HG02981 (cell line): ENCODE measurements around the gene DUSP22.

Source experiments
- ATAC-seq: cut with Tn5 transposase; IDR thresholded peaks from one replicate; pipeline ENCODE4 v1.9.1; 2021; ENCODE audit warnings: mild to moderate bottlenecking, moderate library complexity; ENCODE audit not compliant: unreplicated experiment

DUSP22 gene

GRCh38 chr6:308768-309167 is 16.5 kb downstream of the DUSP22 start:
- no peak for ATAC-seq

DNA sequence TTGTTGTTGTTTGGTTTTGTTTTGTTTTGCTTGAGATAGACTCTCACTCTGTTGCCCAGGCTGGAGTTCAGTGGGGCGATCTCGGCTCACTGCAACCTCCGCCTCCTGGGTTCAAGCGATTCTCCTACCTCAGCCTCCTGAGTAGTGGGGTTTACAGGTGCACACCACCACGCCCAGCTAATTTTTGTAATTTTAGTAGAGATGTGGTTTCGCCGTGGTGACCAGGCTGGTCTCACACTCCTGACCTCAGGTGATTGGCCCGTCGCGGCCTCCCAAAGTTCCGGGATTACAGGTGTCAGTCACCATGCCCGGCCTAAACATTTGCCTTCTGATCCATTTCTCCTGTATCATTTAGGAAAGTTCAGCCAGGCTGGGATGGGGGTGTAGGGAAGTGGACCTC is 17.7 kb downstream of the DUSP22 start:
- no peak for ATAC-seq

DNA sequence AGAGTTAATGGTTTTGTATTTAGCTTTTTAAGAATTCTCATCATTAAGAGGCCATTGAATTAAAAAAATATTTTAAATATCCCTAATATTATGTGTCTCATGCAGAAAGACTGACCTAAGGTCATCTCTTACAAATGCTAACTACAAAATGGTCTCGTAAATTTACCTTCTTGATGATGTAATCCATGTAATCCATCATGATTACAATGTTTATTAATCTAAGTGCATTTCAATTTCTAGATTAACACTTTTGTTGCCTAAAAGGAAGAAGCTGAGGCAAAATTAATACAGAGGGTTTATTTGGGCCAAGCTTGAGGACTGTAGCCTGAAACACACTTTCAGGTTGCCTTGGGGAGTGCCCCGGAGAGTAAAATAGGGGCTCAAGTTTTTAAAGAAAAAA is 18.4 kb downstream of the DUSP22 start:
- no peak for ATAC-seq

- ATAC-seq, result no peak
Observed at GRCh38 chr6:311679-312220, 19.5 kb downstream of the DUSP22 start.

DNA sequence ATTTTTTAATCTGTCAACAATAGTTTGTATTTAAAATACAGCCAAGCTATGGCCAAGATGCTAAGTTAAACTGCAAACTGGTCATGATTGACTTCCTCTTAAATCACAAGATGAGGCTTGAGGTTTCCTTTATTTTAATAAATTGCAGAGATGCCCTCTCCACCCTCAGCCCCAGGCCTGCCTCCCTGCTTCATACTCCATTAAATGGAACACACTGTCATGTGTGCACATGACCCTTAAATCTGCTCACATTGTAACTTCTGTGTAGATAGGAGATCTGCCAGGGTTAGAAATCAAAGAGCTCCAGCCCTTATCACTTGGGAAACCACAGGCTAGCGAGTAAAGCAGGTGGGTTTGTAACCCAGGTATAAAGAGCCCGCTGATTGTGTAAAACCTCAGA is 20.8 kb downstream of the DUSP22 start:
- ATAC-seq, result no peak

GRCh38 chr6:313917-314316 is 21.6 kb downstream of the DUSP22 start:
- ATAC-seq, result no peak

GRCh38 chr6:314377-314776 is 22.1 kb downstream of the DUSP22 start:
- ATAC-seq, result no peak

DNA sequence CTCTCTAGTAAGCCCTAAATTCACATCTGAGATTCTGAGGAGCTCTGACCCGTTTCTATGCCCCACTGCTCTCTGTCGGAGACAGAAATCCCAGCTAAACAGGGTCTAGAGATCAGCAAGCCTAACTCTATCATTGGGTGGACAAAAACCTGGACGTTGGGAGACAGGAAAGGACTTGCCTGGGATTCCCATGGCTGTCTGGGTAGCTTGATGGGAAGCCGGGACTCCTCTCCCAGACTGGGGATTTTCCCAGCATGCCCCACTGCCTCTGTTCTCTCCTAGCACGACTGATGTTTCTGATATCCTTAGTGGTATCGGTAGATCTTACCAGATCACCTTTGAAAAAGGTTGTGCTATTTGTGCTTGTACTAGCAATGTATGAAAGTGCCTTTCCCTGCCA is 22.9 kb downstream of the DUSP22 start:
- no peak for ATAC-seq

DNA sequence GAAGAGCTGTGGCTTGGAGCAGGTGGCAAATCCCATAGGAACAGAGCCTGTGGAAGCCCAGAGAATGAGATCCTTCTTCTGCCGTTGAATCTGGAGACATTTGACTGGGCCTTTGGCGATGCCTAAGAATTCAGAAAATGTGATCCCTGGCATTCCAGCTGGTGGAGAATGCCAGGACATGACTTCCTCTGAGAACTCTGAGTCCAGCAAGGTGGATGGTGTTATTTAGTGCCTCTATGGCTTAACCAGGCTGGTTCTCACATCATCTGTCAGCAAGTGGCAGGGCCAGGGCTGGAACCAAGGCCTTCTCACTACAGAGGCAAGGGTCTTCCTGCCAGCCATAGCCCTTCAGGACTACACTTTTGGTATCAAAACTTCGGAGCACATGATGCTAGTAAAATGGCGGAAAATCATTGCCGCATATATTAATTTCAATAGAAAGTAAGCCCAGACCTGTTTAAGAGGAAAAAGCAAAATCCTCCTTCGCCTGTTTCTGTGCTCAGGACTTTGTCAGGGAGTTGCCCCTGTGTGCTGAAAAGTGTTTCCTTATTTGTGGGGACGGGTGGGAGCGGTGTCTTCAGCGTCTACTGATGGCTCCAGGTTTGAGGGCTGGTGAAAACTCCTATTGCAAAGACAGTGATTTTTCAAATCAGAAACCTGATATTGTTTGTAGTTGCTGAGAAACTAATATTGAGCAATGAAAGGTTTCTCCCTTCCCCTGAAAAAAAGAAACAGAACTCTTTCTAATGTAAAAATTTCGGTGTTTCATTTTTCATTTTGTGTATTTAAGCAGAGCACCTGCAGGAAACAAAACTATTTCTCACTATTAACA is 23.9 kb downstream of the DUSP22 start:
- no peak for ATAC-seq

- no peak for ATAC-seq
Observed at GRCh38 chr6:316753-317038, 24.4 kb downstream of the DUSP22 start.

- no peak for ATAC-seq
Observed at GRCh38 chr6:317060-317447, 24.8 kb downstream of the DUSP22 start.

GRCh38 chr6:317448-318144 is 25.3 kb downstream of the DUSP22 start:
- ATAC-seq, result no peak

DNA sequence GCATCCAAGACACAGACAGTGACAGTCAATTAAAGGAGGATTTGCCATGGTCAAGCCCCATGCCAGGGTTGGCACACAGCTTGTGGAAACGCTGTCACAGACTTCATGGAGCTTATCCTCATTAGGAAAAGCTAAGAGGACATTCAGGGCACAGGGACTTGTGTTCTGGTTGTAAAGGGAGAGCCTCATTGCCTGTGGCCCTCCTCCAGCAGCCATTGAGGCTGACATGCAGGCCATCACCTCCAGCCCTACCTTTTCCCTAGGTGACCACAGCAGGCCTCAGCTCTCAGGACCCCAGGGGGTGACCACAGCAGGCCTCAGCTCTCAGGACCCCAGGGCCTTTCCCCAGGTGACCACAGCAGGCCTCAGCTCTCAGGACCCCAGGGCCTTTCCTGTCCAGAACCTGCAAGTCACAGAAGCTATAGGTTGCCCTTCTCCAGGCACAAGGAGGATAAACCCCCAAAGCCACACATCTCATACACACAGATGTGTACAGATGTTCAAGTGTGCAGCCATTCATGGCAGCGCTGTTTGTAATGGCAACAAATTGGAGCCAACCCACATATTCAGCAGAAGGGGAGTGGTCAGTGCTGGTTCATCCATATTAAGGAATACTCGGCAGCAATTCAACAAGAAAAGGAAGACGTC is 26.1 kb downstream of the DUSP22 start:
- no peak for ATAC-seq

GRCh38 chr6:319177-320131 is 27.2 kb downstream of the DUSP22 start:
- peak; percentile 41 for ATAC-seq

DNA sequence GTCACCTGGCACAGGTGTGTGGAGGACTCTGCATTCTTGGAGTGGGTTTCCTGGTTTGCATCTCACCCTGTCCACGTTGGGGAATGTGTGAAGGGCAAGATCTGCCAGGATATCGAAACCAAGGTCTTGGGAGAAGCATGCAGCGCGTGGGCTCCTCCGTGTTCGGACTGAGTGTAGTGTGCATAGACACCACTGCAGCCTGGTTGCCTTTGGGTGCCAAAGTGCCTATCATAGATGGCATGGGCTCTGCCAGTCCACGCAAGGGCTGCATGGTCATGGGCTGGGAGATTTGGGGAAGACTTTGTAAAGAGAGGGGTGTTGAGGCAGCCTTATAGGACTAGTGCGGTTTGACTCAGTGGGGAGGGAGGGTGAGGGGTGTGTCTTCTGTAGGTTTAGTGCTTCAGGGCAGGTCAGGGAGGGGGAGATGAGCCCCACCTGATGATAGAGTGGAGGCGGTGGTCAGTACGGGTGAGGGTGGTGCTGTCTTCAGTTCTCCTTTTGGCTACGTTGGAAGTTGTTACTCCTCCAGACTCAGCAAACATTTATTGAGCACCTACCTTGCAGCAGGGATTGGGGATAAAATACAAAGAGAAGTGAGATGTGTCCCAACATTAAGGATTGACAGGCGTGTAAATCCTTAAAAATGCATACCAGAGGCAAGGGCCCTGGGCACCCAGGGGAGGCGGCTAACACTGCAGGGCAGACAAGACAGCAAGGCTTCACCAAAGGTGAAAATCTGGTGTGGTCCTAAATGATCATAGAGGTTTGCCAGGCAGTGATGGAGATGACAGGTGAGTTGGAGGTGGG is 28.3 kb downstream of the DUSP22 start:
- no peak for ATAC-seq

- no peak for ATAC-seq
Observed at GRCh38 chr6:321158-321438, 28.8 kb downstream of the DUSP22 start.

DNA sequence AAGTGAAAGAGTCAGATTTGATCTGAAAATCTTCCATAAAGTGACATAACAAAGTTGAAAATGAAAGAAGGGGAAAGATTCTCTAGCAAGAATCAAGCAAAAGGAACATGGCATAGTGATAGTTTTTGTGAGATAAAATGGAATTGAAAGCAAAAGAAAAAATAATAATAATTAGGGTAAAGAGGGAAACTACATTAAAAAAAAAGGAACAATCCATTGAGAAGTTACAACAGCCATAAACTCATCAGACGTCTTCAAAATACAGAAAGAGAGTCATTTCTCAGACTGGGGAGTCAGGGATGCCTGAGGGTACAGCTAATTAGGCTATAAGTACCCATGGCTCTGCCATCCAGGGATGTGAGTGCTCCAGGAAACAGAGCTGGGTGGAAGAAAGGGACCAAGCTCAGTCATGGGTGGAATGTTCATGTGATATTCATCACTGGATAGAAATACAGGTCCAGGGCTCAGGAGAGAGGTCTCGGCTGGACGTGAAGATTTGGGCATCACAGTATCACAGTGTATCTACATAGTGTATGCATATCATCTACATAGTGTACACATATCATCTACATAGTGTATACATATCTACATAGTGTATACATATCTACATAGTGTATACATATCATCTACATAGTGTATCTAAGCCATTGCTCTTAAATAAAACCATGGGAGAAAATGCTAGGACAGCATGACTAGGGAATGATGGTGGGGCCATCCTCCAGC is 29.4 kb downstream of the DUSP22 start:
- no peak for ATAC-seq

DNA sequence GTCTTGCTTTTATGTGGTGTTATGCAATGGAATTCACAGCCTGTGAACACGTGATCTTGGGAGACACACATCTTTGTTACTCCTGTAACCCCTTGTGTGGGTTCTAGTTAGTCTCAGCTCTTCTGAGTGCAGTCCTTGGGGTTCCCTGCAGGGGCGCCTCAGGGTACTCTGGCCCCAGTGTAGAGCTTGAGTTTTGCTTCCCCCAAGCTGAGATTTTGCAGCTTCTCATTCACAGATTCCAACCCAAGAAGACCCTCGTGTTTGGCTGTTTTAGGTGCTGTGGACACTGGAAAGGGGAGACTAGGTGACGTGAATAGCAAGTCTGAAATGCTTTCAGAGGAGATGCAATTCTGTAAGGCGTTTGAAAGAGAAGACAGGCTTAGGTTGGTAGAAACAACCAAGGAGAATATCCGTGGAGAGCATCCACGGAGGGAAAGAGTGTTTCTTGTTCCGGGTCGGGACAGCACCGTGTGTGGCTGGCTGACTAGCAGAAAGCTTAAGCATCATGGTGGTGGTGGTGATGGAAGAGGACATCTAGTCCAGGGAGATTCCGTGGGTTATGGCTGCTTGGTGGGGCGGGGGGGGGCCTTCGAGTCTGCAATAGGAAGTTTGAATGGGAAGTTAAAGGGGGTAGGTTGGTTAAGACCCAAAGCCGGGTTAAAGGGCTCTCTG is 30.1 kb downstream of the DUSP22 start:
- ATAC-seq, result no peak
